ENCODE data around the gene SAMMSON. TPM values are rescaled to one million over a fixed set of nuclear protein-coding genes. Genes with fewer than 3 reads are reported as not detected.

The SAMMSON gene
- total RNA-seq, 1 donor from 2014 or later: not detected

DNA sequence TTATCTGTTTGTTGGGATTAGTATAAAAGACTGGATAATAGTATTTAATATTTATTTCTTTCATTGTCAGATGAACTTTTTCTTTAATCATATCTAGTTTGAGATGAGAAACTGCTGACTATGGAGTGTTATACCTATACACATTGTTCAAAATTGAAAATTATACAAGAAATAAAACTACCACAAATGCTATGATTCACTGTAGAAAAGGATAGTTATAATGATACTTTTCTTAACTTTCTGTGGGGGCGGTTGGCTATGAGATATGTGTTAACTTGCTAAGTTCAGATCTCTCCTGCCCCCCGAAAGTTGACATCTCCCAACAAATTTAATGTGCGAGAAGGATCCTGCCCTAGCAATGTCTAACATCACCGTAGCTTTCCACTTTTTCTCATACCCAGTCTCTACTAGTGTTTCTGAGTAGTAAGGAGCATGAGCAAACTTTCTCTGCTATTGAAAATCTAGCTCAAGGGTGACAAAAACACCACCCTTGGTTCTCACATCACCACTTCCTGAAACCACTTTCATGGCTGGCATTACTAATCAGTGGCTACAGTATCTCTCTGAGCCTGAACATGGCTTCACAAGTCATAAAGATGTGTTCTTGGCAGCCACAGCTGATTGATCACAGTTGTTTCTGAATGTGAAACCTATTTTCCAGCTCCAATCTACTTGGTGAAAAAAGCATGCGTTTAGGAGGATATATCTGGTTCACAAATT, 15.8 kb upstream of the SAMMSON start:
- Mint-ChIP-seq H3K4me3 (ENCODE audit: unreplicated experiment) (no peak overlapping the region), H3K27me3 (ENCODE audit: unreplicated experiment) (peaks cover 2% of the 10 kb centered on the region), H3K36me3 (ENCODE audit: low read depth, unreplicated experiment) (peaks cover 6% of the 10 kb centered on the region), H3K27ac (ENCODE audit: unreplicated experiment) (no peak overlapping the region), H3K9me3 (ENCODE audit: unreplicated experiment) (no peaks in the 10 kb centered on the region), H3K4me1 (ENCODE audit: unreplicated experiment) (no peaks in the 10 kb centered on the region)
- TF ChIP-seq, protein P1, sequence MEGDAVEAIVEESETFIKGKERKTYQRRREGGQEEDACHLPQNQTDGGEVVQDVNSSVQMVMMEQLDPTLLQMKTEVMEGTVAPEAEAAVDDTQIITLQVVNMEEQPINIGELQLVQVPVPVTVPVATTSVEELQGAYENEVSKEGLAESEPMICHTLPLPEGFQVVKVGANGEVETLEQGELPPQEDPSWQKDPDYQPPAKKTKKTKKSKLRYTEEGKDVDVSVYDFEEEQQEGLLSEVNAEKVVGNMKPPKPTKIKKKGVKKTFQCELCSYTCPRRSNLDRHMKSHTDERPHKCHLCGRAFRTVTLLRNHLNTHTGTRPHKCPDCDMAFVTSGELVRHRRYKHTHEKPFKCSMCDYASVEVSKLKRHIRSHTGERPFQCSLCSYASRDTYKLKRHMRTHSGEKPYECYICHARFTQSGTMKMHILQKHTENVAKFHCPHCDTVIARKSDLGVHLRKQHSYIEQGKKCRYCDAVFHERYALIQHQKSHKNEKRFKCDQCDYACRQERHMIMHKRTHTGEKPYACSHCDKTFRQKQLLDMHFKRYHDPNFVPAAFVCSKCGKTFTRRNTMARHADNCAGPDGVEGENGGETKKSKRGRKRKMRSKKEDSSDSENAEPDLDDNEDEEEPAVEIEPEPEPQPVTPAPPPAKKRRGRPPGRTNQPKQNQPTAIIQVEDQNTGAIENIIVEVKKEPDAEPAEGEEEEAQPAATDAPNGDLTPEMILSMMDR (IDR thresholded peaks at IDR 0.05; ENCODE audit: unreplicated experiment): no peak
- DNase-seq (ENCODE audit: low spot score): no peak

DNA sequence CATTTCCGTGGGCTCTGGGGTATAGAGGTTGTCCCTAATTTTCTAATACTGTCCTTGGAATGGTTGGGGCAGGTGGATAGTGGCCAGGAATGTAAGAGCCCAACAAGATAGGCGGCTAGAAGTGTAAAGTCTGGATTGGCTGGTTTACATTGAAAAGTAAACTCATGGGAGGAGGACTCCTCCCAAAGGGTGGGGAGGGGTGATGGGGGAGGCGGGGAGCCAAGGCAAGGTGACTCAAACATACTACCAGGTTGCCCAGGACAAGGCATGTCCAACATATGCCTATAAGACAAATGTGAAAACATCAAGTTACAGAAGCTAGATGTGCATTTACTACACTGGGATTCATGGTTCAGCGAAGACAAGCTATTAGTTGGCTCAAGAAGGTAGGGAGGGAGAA, 14.3 kb upstream of the SAMMSON start:
- no peaks in the 10 kb centered on the region for H3K4me1 Mint-ChIP-seq (ENCODE audit: unreplicated experiment)
- H3K4me3 Mint-ChIP-seq (ENCODE audit: unreplicated experiment): no peak overlapping the region
- no peak overlapping the region for H3K27ac Mint-ChIP-seq (ENCODE audit: unreplicated experiment)
- TF ChIP-seq, protein P1 (IDR thresholded peaks at IDR 0.05; ENCODE audit: unreplicated experiment): no peak
- no peaks in the 10 kb centered on the region for H3K36me3 Mint-ChIP-seq (ENCODE audit: low read depth, unreplicated experiment)
- peaks cover 2% of the 10 kb centered on the region for H3K27me3 Mint-ChIP-seq (ENCODE audit: unreplicated experiment)
- no peak for DNase-seq (ENCODE audit: low spot score)
- no peaks in the 10 kb centered on the region for H3K9me3 Mint-ChIP-seq (ENCODE audit: unreplicated experiment)

DNA sequence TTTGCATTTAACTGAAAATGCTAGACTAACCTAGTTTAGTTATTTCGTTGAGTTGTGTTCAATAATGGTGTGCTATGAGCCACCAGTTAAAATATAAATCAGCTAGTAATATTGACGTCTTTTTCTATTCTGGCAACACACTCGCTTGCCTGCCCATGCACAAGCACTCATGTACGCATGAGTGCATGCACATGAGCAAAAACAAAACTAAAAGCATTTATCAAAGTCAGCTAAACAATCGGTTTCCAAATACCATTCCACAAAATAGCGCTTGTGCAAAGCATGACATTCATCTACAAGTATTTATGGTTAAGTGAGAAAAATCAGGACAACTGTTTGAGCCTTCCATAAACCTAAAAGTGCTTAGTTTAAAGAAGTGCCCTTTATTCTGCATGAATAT, 13.1 kb upstream of the SAMMSON start:
- Mint-ChIP-seq H3K27ac (ENCODE audit: unreplicated experiment) (no peak overlapping the region), H3K9me3 (ENCODE audit: unreplicated experiment) (no peaks in the 10 kb centered on the region), H3K27me3 (ENCODE audit: unreplicated experiment) (peaks cover 2% of the 10 kb centered on the region), H3K36me3 (ENCODE audit: low read depth, unreplicated experiment) (no peaks in the 10 kb centered on the region), H3K4me3 (ENCODE audit: unreplicated experiment) (no peak overlapping the region), H3K4me1 (ENCODE audit: unreplicated experiment) (no peaks in the 10 kb centered on the region)
- no peak for DNase-seq (ENCODE audit: low spot score)
- TF ChIP-seq, protein P1 (IDR thresholded peaks at IDR 0.05; ENCODE audit: unreplicated experiment): no peak

DNA sequence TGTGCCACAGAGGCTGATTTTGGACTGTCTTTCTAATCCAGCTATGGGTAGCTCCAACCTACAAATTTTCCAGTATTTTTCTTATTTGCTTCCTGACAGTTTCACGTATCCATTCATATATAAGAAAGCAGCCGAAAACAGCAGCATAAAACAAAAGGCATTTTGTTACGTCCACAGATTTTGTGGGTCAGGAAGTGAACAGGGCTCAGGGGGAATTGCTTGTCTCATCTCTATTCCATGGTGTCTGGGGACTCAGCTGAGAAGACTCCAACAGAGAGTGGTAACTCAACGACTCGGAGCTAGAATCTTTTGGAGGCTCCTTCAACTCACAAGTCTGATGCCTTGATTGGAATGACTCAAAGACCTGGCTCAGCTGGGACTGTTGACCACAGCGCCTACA, 11.7 kb upstream of the SAMMSON start:
- H3K36me3 Mint-ChIP-seq (ENCODE audit: low read depth, unreplicated experiment): no peaks in the 10 kb centered on the region
- H3K27ac Mint-ChIP-seq (ENCODE audit: unreplicated experiment): no peak overlapping the region
- no peak overlapping the region for H3K4me3 Mint-ChIP-seq (ENCODE audit: unreplicated experiment)
- TF ChIP-seq, protein P1 (IDR thresholded peaks at IDR 0.05; ENCODE audit: unreplicated experiment): no peak
- no peaks in the 10 kb centered on the region for H3K4me1 Mint-ChIP-seq (ENCODE audit: unreplicated experiment)
- no peak for DNase-seq (ENCODE audit: low spot score)
- peaks cover 2% of the 10 kb centered on the region for H3K27me3 Mint-ChIP-seq (ENCODE audit: unreplicated experiment)
- H3K9me3 Mint-ChIP-seq (ENCODE audit: unreplicated experiment): no peaks in the 10 kb centered on the region

DNA sequence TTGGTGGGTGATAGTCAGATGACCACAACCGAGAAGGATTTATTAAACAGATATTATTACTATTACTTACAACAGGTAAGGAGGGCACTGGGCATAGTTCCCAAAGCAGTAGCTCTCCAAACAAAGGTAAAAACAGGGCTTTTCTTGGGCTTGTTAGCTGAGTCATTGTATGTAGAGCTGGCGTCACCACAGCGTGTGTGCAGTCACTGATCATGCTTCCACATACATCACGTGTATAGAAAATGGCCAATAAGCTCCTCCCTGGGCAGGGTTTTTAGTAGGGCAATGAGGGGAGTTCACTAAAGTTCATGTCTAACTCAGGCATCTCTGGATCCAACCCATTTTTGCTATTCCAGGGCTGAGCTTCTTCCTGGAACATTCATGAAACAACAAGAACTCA, 5.8 kb upstream of the SAMMSON start:
- no peaks in the 10 kb centered on the region for H3K9me3 Mint-ChIP-seq (ENCODE audit: unreplicated experiment)
- H3K27me3 Mint-ChIP-seq (ENCODE audit: unreplicated experiment): no peaks in the 10 kb centered on the region
- H3K4me1 Mint-ChIP-seq (ENCODE audit: unreplicated experiment): peaks cover 12% of the 10 kb centered on the region
- TF ChIP-seq, protein P1 (IDR thresholded peaks at IDR 0.05; ENCODE audit: unreplicated experiment): no peak
- no peak for DNase-seq (ENCODE audit: low spot score)
- H3K27ac Mint-ChIP-seq (ENCODE audit: unreplicated experiment): no peak overlapping the region
- H3K4me3 Mint-ChIP-seq (ENCODE audit: unreplicated experiment): no peak overlapping the region
- no peaks in the 10 kb centered on the region for H3K36me3 Mint-ChIP-seq (ENCODE audit: low read depth, unreplicated experiment)
